ENCODE measurements around the gene OR2A25. TPM values are rescaled to one million over a fixed set of nuclear protein-coding genes. Genes with fewer than 3 reads are reported as not detected.

Gene OR2A25
- polyA plus RNA-seq, 3 donors, result not detected

- no peaks in the 10 kb centered on the region for H3K36me3 Mint-ChIP-seq
Measured at GRCh38 chr7:144098776-144099175, 29.2 kb downstream of the OR2A25 start.

GRCh38 chr7:144100607-144101006 lies 31.0 kb downstream of the OR2A25 start:
- no peak for DNase-seq
- WGBS (ENCODE audit: insufficient coverage), result no CpG with 5 or more reads among the region's 3 CpGs

More at GRCh38 chr7:144098776-144099175, 29.2 kb downstream of the OR2A25 start:
- Mint-ChIP-seq H3K4me3 (no peak overlapping the region), H3K27me3 (ENCODE audit: low read depth in 3 of 3) (peaks cover 0 to 2% (median 0%) of the 10 kb centered on the region in 3 donors), H3K4me1 (no peaks in the 10 kb centered on the region), H3K27ac (no peak overlapping the region), H3K9me3 (peaks cover 0 to 6% (median 0%) of the 10 kb centered on the region in 7 donors)
- Histone ChIP-seq H4K20me1 (ENCODE audit: insufficient read depth, low read length) (no peaks in the 10 kb centered on the region), H3K4me3 (replicated peaks in 1 of 3; ENCODE audit: low read depth in 2 of 3, low read length in 3 of 3) (no peak overlapping the region), H3K36me3 (replicated peaks in 1 of 2; ENCODE audit: control insufficient read depth in 1 of 2, insufficient read depth in 2 of 2, low read length in 2 of 2) (no peaks in the 10 kb centered on the region), H3K79me2 (ENCODE audit: insufficient read depth, low read length) (no peaks in the 10 kb centered on the region), H3K4me1 (ENCODE audit: control insufficient read depth in 1 of 2, insufficient read depth in 2 of 2, low read length in 2 of 2) (no peaks in the 10 kb centered on the region), H3K4me2 (replicated peaks; ENCODE audit: extremely low read depth, low read length, poor library complexity, severe bottlenecking) (no peak overlapping the region), H2AFZ (ENCODE audit: insufficient read depth, low read depth, low read length, poor library complexity, severe bottlenecking) (no peak overlapping the region), H3K9ac (ENCODE audit: insufficient read depth, low read length, poor library complexity, severe bottlenecking) (no peak overlapping the region), H3K9me3 (replicated peaks in 1 of 2; ENCODE audit: control insufficient read depth in 1 of 2, insufficient read depth in 1 of 2, low read length in 2 of 2) (peaks cover 0 to 7% of the 10 kb centered on the region in 2 donors), H3K27ac (ENCODE audit: low read depth in 1 of 2, low read length in 2 of 2) (no peak overlapping the region), H3K27me3 (ENCODE audit: control insufficient read depth in 2 of 2, insufficient read depth in 2 of 2, low read length in 2 of 2) (no peaks in the 10 kb centered on the region)
- intact Hi-C loops (cut with micrococcal nuclease), result no loop called here
- DNase-seq, result no peak
- no peak for TF ChIP-seq CTCF (IDR thresholded peaks at IDR 0.05)

More at GRCh38 chr7:144100607-144101006, 31.0 kb downstream of the OR2A25 start:
- Histone ChIP-seq H3K4me3 (replicated peaks in 1 of 3; ENCODE audit: low read depth in 2 of 3, low read length in 3 of 3) (no peak overlapping the region), H3K4me1 (ENCODE audit: control insufficient read depth in 1 of 2, insufficient read depth in 2 of 2, low read length in 2 of 2) (no peaks in the 10 kb centered on the region), H3K36me3 (replicated peaks in 1 of 2; ENCODE audit: control insufficient read depth in 1 of 2, insufficient read depth in 2 of 2, low read length in 2 of 2) (no peaks in the 10 kb centered on the region), H3K4me2 (replicated peaks; ENCODE audit: extremely low read depth, low read length, poor library complexity, severe bottlenecking) (no peak overlapping the region), H3K27me3 (ENCODE audit: control insufficient read depth in 2 of 2, insufficient read depth in 2 of 2, low read length in 2 of 2) (no peaks in the 10 kb centered on the region), H3K9ac (ENCODE audit: insufficient read depth, low read length, poor library complexity, severe bottlenecking) (no peak overlapping the region), H4K20me1 (ENCODE audit: insufficient read depth, low read length) (no peaks in the 10 kb centered on the region), H3K79me2 (ENCODE audit: insufficient read depth, low read length) (no peaks in the 10 kb centered on the region), H2AFZ (ENCODE audit: insufficient read depth, low read depth, low read length, poor library complexity, severe bottlenecking) (no peak overlapping the region), H3K9me3 (replicated peaks in 1 of 2; ENCODE audit: control insufficient read depth in 1 of 2, insufficient read depth in 1 of 2, low read length in 2 of 2) (peaks cover 0 to 1% of the 10 kb centered on the region in 2 donors), H3K27ac (ENCODE audit: low read depth in 1 of 2, low read length in 2 of 2) (no peak overlapping the region)
- TF ChIP-seq CTCF (IDR thresholded peaks at IDR 0.05), result no peak
- intact Hi-C loops (cut with micrococcal nuclease), result no loop called here
- no peaks in the 10 kb centered on the region for H3K36me3 Mint-ChIP-seq
- H3K27me3 Mint-ChIP-seq (ENCODE audit: low read depth in 3 of 3), result peaks cover 0 to 2% (median 0%) of the 10 kb centered on the region in 3 donors
- no peak overlapping the region for H3K4me3 Mint-ChIP-seq
- peaks cover 0 to 4% (median 0%) of the 10 kb centered on the region in 7 donors for H3K9me3 Mint-ChIP-seq
- no peaks in the 10 kb centered on the region for H3K4me1 Mint-ChIP-seq
- H3K27ac Mint-ChIP-seq, result no peak overlapping the region
